Stimulated activated CD8-positive, alpha-beta memory T cell treated with anti-CD3 and anti-CD28 coated beads, Interleukin-12 subunit alpha, Interleukin-12 subunit beta, amount 100 ng/mL, for 4 hours (primary cell): Measurements from ENCODE around the gene TRIP13.

Source experiments
- DNase-seq: peaks from one replicate; pipeline ENCODE4 v3.0.0-alpha.2; 2020; ENCODE audit warnings: low read depth

Gene TRIP13

GRCh38 chr5:956941-957747, 64.5 kb downstream of the TRIP13 start:
- no peak for DNase-seq

DNA sequence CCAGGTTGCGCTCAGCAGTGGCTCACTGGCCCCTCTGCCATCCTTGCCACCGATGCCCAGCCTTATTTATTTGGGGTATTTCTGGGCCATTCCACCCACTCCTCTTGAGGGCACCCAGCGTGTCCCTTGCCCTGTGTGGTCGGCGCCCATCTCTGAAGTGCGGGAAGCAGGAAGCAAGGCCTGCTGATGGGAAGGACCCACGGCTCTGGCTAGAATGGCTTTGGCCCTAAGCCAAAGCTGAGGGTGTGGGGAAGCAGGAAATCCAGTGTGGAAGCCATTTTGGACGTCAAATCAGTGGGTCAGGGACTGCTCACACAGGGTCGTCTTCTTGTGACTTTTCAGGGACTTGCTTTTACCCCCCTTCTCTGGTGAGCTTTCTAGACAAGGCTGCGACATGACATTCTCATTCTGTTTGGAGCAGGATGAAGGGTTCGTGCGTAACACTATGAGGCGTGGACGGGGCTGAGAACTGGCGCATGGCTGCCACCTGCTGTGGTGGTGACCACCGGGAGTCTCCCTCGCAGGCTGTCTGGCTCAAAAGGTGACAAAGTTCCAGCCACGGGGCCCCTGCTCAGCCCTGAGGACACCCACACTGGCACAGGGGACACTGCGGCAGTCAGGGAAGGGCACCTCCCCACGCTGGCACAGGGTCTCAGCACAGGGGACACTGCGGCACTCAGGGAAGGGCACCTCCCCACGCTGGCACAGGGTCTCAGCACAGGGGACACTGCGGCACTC, 65.2 kb downstream of the TRIP13 start:
- DNase-seq = no peak

DNA sequence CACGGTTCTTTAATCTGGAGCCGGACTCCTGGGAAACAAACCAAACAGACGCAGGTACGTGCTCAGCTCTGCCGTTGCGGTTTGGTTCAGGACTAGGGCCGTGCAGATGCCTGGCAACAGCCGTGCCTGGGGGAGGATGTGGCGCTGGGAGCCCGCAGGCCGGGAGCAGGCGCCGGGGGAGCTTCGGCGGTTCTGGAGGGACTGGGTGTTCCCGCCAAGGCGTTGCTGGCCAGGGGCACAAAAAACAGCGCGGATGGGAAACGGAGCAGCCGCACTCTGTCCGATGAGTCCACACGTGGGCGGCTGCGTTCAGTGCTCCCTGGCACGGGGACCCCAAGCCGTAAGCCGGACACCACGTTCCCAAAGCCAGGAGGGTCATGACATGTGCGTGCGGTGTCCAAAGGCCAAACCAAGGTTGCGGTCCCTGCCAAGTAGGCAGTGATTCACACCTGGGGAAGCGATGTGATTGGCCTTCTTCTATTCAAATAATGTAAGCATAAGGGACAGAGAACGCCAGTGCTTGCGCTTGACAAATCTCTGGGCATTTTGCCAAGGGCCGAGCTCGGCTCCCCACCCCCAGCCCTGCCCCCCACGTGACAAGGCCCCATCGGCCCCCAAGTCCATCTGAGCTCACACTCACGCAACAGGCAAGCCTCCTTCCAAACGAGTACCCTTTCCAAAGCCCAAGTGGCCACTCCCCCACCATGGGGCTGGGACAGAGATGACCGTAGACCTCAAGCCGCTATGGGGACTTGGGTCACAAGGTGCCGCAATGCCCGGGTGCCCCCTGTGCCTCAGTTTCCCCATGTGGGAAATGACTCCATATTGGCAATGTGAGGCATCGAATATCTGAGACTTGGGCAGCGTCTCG, 66.3 kb downstream of the TRIP13 start:
- no peak for DNase-seq

DNA sequence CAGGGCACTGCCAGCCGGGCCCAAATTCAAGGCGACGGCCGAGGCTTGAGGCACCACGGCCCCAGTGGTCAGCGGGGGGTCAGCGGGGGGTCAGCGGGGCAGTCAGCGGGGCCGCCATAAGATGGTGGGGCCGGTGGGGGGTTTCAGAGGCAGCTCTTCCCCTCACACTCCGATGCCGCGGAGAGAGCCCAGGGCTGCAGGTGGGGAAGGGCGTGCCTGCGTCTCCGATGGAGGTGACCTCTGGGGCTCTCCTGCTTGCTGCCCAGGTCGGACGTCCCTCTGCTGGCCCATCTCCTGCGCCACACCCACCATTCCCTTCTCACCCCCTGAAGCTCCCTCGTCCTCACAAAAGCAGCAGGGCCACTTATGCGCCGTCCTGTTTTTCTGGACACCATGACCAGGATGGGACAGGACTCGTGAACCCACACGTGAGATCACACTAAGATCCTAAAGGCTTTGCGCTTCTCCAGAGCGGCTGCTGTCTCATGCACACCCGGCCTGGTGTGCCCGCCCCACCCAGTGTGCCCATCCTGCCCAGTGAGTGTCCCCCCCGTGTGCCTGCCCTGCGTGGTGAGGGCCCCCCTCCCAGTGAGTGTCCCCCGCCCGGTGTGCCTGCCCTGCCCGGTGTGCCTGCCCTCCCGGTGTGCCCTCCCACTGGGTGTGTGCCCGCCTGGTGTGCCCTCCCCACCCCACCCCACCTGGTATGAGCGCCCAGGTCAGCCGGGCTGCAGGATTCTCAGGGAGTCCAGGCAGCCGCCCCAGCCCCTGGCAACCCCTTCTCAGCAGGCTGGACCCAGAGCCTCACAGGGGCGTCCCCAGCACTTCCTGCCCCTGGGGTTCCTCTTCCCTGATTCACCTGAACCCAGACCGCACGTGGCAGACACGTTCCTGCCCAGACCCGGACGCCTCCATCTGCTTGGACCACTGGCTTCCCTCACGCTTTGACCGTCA, 67.2 kb downstream of the TRIP13 start:
- no peak for DNase-seq

GRCh38 chr5:960551-960950, 67.9 kb downstream of the TRIP13 start:
- DNase-seq = no peak

DNA sequence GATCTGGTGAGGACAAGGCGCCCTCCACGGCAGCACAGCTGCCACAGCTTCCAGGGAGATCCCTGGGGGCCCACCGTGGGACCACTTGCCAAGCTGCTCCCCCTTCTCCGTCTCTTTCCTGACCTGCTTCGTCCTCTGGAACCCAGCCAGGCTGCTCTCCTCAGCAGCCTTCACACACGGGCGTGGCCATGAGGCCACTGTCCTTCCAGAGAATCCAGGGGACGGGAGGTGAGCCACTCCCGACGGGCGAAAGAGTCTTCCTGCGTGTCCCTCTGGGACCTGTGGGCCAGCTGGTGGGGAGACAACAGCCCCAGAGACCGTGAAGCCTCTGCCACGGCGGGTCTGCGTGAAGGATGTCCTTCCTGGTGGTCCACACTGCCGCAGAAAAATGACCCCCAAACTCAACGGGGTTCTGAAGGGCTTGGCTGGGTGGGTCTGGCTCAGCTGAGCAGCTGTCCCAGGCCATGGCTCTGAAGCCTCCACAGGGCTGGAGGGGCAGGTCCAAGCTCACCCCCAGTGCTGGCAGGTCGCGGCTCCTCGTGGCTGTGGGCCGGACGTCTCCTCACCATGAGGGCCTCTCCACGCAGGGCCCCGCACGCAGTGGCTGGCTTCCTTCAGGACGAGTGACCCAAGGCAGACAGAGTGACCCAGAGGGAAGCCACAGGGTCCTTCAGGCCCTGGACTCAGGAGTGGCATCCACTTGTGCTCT, 68.5 kb downstream of the TRIP13 start:
- no peak for DNase-seq

GRCh38 chr5:961711-962240, 69.1 kb downstream of the TRIP13 start:
- no peak for DNase-seq

DNA sequence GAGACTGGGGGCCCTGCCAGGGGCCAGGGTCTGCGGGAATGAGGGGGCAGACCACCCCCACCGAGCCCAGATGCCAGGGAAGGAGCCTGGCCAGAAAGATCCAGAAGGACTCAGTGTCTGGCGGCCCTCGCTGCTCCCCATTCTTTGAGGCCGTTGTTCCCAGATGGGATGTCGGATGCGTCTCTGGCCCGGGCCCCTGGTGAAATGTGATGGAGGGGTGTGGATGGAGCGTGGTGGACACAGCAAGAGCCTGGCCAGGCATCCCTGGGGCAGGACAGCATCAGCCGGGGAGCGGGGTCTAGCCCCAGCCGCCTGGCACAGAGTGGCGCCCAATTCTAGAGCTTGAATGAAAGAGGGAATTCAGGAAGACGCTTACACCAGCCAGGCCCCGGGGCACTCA, 69.7 kb downstream of the TRIP13 start:
- DNase-seq = no peak

DNA sequence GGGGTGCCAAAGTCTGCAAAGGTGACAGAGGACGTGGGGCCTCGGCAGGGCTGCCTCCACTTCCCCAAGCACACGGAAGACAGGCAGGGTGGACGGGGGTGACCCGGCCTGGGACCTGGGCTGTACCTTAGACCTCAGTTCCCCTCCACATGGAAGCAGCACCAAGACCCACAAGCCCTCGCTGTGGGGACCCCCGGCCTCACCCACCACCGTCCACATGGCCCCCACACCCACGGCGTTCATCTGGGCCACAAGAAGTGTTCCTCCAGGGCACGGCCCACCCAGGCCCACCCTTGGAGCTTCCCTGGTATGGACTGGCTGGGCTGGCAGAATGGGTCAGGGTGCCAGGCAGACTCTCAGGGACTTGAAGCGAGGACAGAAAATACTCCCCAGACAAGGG, 70.1 kb downstream of the TRIP13 start:
- no peak for DNase-seq

DNA sequence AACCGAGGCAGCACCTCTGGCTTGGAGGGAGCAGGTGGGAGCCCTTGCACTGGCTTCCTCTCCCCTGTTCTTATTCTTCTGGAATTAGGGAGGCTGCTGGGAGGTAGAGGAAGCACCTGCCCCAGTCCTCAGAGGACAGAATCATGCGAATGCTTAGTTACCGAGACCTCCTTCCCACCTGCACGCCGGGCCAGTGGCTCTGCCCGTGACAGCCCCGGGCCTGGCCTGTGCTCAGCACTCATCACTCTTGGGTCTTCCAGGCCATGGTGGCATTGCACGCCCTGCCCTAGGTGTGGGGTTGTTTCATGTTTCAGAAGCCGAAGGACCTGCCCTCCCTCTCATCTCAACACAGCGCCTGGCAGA, 70.6 kb downstream of the TRIP13 start:
- no peak for DNase-seq

DNA sequence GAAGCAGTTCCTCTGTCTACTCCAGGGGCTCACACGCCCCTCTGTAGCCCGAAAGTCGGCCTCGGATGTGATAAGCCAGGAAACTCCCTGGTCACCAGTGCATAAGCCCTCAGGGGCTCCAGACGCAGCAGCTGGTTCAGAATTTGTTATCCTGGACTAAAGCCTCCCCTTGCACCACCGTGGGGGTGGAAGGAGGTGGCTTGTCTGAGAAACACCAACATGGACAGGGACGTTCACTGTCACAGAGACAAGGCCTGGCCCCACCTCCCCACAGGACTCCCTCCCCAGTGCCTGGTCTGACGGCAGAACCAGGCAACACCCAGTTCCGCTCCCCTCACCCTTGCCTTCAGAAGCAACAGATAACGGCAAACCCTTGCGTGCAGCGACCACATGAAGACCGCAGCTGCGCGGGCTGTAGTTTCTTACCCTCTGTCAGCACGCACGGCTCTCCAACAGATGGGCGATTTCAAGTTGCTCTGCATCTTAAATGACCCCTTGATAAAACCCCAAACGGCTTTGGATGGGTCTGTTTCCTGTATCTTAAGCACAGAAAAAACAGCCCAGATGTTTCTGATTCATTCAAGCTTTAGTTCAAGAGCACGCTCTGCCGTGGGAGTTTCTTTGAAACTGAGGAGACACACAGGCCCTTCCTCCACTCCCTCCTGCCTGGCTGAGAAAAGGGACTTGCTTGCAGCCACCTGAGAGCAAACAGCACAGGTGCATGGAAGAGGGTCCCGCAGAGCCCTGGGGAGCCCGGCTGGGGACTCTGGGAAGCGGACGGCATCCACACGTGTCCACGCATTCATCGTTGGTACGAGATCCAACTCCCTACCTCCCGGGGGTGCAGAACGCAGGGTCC, 71.2 kb downstream of the TRIP13 start:
- DNase-seq = no peak

DNA sequence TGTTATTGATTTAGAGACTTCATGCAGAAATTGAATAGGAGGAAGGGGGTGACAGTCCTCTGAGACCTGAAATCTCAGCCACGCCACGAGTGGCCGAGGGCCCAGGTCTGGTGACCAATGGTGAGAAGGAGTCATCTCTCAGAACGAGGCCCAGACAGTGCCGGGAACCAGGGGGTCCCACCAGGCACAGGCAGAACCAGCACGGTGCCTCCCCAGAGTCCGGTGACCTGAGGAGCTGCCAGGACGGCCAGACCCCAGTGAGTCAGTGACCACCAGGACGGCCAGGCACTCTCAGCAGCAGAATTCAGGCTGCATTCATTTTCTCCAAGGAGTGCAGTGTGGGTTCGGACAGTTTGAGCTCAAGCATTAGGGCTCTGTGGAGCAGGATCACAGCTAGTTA, 72.1 kb downstream of the TRIP13 start:
- no peak for DNase-seq

- DNase-seq = no peak
Observed at GRCh38 chr5:965604-966344, 73.1 kb downstream of the TRIP13 start.

DNA sequence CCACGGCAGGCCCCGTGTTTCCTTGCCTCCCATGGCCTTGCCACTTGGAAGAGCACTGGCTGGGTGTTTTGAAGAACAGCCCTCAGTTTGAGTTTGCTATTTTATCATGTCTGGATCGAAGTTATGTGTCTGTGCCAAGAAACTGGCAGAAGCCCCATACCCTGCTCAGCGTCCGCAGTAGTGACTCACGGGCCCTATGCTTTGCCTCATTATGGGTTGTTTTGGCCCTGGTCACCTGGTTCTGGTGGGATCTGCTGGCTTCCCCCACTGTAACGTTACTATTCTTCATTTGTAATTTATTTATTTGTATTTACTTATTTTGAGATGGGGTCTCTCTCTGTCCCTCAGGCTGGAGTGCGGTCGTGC, 73.6 kb downstream of the TRIP13 start:
- no peak for DNase-seq

- DNase-seq = no peak
Observed at GRCh38 chr5:966941-967340, 74.3 kb downstream of the TRIP13 start.
